G401 (cell line): Measurements from ENCODE around the gene GPATCH4. TPM values are rescaled to one million over a fixed set of nuclear protein-coding genes. Genes with fewer than 3 reads are reported as not detected.
"Not testable (repeated sequence)": the region's sequence is repeated elsewhere in the genome, so short reads cannot be mapped to it uniquely, and the experiment has no call there.

Experiments
- DNase-seq: peaks from one replicate; pipeline ENCODE4 v3.0.0-alpha.2; 2015; ENCODE audit warnings: low spot score
- in situ Hi-C: cut with HindIII; loops from 2 replicates; pipeline ENCODE4 v1.10.0; 2016; ENCODE audit warnings: low sequenced_read_pairs, mixed read lengths
- total RNA-seq: library from RNA; depleted of rRNA; stranded (reverse); fragments of >200 nt; shearing (Covaris generic); gene quantifications from 2 replicates; pipeline ENCODE4 v1.2.3, GENCODE V29; 2014

The GPATCH4 gene
- total RNA-seq, 1 experiment from 2014 or later, result 25.4 TPM

- in situ Hi-C loops, result no loop called here
- no peak for DNase-seq
Observed at GRCh38 chr1:156601892-156602291, 613 bp upstream of the GPATCH4 start.

- in situ Hi-C loops, result no loop called here
- DNase-seq, result no peak
Observed at GRCh38 chr1:156600733-156601121, 552 bp downstream of the GPATCH4 start.

GRCh38 chr1:156599811-156600210 lies 1.5 kb downstream of the GPATCH4 start:
- in situ Hi-C loops, result no loop called here
- no peak for DNase-seq

DNA sequence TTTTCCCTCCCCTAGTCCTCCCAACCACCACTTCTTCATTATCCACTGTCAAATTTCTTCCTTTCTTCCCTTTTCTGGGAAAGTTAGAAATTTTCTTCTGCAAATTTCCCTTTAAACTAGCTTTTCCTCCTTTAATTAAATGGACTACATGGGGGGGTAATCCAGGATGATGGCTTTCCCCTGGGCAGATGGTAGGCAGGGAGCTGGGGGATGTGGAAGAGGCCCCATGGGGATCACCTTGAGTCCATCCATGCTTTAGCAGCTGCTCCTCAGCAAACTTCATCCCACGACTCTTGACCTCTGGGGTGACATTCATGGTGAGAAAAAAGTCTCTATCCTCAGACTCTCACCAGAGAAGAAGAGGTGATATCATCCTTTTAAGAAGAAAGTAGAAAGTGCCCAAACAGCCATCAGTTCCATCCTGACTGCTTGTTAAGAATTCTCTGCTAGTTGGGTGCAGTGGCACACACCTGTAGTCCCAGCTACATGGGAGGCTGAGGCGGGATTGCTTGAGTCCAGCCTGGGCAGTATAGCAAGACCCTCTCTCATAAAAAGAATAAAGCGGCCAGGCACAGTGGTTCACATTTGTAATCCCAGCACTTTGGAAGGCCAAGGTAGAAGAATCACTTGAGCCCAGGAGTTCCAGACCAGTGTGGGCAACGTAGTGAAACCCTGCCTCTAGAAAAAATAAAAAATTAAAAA lies 2.4 kb downstream of the GPATCH4 start:
- DNase-seq, result no peak
- in situ Hi-C loops, result no loop called here

GRCh38 chr1:156598125-156598524 lies 3.2 kb downstream of the GPATCH4 start:
- in situ Hi-C loops, result no loop called here

GRCh38 chr1:156596426-156596825 lies 4.9 kb downstream of the GPATCH4 start:
- in situ Hi-C loops, result no loop called here
- DNase-seq, result no peak

More at GRCh38 chr1:156598125-156598524, 3.2 kb downstream of the GPATCH4 start:
- DNase-seq, result no peak

DNA sequence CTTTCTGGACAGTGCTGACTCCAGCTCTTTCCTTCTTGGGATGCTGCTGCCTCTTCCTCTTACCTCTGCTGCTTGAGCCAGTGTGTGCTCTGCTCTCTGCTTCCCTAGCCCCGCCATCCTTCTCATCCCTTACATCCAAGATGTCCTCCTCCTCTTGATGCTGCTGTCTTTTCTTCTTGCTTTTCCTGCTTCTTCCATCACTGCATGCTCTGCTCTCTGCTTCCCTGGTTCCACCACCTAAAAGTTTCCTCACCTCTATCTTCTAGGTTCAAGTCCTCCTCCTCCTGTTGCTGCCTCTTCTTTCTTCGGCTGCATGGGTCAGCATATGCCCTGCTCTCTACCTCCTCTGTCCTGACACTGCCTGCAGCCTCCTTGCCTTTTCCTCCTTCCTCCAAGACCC lies 6.3 kb downstream of the GPATCH4 start:
- DNase-seq, result no peak
- in situ Hi-C loops, result no loop called here

DNA sequence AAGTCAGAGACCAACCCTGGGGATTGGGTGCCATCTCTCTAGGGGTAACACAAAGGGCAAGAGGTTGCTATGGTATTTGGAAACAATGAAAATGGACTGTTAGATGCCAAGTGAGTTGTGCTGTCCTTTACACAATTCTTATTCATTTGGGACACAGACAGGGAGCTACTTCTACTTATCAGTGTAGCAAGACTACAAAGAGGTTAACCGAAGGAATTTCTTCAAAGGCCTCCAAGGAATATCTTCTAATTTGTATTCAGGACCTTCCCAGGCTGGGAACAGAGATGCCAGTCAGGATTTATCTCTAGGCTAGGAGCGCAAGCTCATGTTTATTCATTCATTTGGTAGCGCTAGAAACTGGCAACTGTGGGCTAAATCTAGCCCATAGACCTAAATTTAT lies 7.1 kb downstream of the GPATCH4 start:
- in situ Hi-C loops, result no loop called here

GRCh38 chr1:156593661-156593989 lies 7.7 kb downstream of the GPATCH4 start:
- DNase-seq, result no peak
- in situ Hi-C loops, result no loop called here

More for the DNA sequence above, 7.1 kb downstream of the GPATCH4 start:
- no peak for DNase-seq

GRCh38 chr1:156592910-156593660 lies 8.2 kb downstream of the GPATCH4 start:
- in situ Hi-C loops, result no loop called here
- no peak for DNase-seq

- in situ Hi-C loops, result no loop called here
- peak; percentile 7 for DNase-seq
Observed at GRCh38 chr1:156592158-156592909, 8.9 kb downstream of the GPATCH4 start.

DNA sequence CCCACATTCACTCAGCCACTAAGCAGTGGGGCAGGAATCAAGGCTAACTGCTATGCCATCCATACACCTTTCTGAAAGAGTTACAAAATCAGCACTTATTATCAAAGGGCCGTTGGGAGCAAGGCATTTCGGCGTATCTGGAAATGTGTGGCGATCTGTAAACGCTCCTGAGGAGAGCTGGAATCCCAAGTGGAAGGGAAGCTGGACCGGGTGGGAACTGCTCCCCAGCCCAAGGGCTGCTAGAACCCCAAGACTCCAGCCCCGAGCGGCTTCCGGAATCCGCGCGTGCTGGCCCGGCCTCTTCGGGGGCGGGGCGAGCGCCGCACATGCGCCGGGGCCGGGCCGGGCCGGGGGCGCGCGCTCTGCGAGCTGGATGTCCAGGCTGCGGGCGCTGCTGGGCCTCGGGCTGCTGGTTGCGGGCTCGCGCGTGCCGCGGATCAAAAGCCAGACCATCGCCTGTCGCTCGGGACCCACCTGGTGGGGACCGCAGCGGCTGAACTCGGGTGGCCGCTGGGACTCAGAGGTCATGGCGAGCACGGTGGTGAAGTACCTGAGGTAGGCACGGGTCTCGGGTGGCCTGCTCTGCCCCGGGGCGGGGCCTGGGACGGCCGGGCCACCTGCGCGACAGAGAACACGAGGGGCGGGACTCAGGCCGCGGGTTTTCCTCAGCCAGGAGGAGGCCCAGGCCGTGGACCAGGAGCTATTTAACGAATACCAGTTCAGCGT lies 9.7 kb downstream of the GPATCH4 start, which contains the start of gene NAXE:
Gene NAXE (plus strand): TSS at position 345 of the 726 bp plus-strand sequence. CDS start 29 bp downstream, at position 374.
- in situ Hi-C loops, result no loop called here
- DNase-seq, result peak; percentile 80

DNA sequence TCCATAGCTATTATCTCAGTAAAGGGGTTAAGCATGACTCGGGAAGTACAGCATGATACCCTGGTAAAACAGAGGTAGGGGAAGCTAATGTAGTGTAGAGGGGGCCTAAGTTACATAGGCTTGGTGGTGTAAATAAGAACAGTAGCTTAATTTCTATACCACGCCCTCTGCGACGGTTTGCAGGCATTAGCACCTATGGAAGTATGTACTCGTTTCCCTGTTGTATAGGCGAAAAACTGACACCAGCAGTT lies 10.2 kb downstream of the GPATCH4 start:
- no peak for DNase-seq
- in situ Hi-C loops, result no loop called here

- DNase-seq, result no peak
- in situ Hi-C loops, result no loop called here
Observed at GRCh38 chr1:156590326-156591180, 10.7 kb downstream of the GPATCH4 start.

- in situ Hi-C loops, result no loop called here
- DNase-seq, result no peak
Observed at GRCh38 chr1:156589546-156589945, 11.7 kb downstream of the GPATCH4 start.

DNA sequence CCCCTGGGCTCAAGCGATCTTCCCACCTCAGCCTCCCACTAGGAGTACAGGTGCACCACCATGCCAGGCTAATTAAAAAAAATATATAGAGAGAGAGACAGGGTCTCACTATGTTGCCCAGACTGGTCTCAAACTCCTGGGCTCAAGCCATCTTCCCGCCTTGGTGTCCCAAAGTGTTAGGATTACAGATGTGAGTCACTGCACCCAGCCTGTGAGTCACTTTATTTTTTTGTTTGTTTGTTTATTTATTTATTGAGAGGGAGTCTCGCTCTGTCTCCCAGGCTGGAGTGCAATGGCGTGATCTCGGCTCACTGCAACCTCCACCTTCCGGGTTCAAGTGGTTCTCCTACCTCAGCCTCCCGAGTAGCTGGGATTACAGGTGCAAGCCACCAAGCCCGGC lies 13.4 kb downstream of the GPATCH4 start:
- in situ Hi-C loops, DNase-seq: not testable (repeated sequence)

DNA sequence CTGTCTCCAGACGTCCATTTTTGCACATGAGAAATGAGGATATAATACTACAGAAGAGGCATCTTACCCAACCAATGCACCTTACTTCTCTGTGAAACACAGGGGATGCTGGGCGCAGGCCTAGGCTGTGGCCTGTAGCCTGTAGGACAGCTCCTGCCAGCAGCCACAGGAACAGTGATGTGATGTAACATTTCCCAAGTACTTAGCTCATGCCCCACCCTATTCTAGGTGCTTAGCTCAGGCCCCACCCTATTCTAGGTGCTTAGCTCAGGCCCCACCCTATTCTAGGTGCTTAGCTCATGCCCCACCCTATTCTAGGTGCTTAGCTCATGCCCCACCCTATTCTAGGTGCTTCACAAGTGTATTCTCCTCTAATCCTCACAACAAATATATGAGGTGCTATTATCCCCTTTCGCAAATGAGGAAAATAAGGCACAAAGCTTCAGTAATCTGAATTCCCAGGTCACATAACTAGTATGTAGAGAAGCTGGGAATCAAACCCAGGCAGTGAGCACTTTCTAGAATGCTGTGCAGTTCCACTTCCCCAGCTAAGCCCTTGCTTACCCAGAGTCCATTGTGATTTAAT lies 14.3 kb downstream of the GPATCH4 start:
- in situ Hi-C loops, result no loop called here

DNA sequence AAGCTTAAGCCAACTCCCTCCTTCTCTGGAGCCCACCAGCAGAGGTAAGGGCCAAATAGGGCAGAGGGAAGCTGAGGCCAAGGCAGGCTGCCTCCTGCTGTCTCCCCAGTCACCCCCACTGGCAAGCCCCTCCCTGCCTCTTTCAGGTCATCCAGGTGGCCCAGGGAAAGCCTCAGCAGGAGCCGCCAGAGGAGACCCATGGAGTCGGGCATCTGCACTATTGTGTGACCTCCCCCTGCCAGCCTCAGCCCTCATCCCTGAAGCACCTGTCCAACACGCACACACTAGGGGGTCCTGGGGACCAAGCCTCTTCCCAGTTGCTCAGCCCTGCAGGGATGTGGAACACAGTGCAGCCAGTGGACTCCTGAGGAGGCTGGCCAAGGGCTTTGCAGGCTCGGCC lies 15.0 kb downstream of the GPATCH4 start:
- in situ Hi-C loops, result no loop called here
- DNase-seq, result no peak

More for the DNA sequence above, 14.3 kb downstream of the GPATCH4 start:
- DNase-seq, result no peak
